Lung (tissue), 12 donors: ENCODE measurements around the gene HRK. TPM values are rescaled to one million over a fixed set of nuclear protein-coding genes. Genes with fewer than 3 reads are reported as not detected.

Experiments
- ATAC-seq: fragments of 200-7000 bp; cut with Tn5 transposase; one replicate; pipeline ENCODE4 v1.9.1; 2020; ENCODE audit warnings: moderate number of reproducible peaks; ENCODE audit not compliant: insufficient read depth, low FRiP score
- DNase-seq, 3 donors: peaks; one replicate each; pipeline ENCODE4 v3.0.0-alpha.2; 2013 to 2017
- H3K27ac ChIP-seq, 2 donors: one replicate each; pipeline ENCODE4 v1.5.1; 2013; ENCODE audit warnings: mild to moderate bottlenecking in 2 of 2, moderate library complexity in 2 of 2, control low read depth in 1 of 2, inconsistent platforms in 1 of 2, low read depth in 1 of 2, low read length in 1 of 2
- H3K27me3 ChIP-seq, 3 donors: one replicate each; pipeline ENCODE4 v1.5.1; 2013; ENCODE audit warnings: low read length in 2 of 3; ENCODE audit not compliant: control insufficient read depth in 3 of 3, insufficient read depth in 3 of 3
- H3K36me3 ChIP-seq, 4 donors: one replicate each; pipeline ENCODE4 v1.5.1; 2013; ENCODE audit warnings: low read length in 4 of 4, mild to moderate bottlenecking in 1 of 4, moderate library complexity in 1 of 4; ENCODE audit not compliant: control insufficient read depth in 4 of 4, insufficient read depth in 4 of 4
- H3K4me1 ChIP-seq, 5 donors: one replicate each; pipeline ENCODE4 v1.5.1; 2013; ENCODE audit warnings: low read length in 5 of 5, mild to moderate bottlenecking in 2 of 5, moderate library complexity in 1 of 5; ENCODE audit not compliant: control insufficient read depth in 5 of 5, insufficient read depth in 5 of 5
- H3K4me3 ChIP-seq: one replicate; pipeline ENCODE4 v1.5.1; 2013; ENCODE audit warnings: mild to moderate bottlenecking, control low read depth, moderate library complexity
- H3K9ac ChIP-seq, 2 donors: one replicate each; pipeline ENCODE4 v1.5.1; 2013; ENCODE audit warnings: low read length in 2 of 2, control low read depth in 1 of 2; ENCODE audit not compliant: insufficient read depth in 1 of 2
- H3K9me3 ChIP-seq, 4 donors: one replicate each; pipeline ENCODE4 v1.5.1; 2013; ENCODE audit warnings: low read length in 3 of 4, mild to moderate bottlenecking in 1 of 4, moderate library complexity in 1 of 4; ENCODE audit not compliant: control insufficient read depth in 4 of 4, insufficient read depth in 3 of 4
- WGBS, 2 donors: extraction: QIAGEN DNeasy Blood & Tissue Kit; methylation state at CpG; one replicate each; pipeline ENCODE4 v1.1.7; 2013; 5-methylcytosine and 5-hydroxymethylcytosine counted together
- polyA plus RNA-seq, 2 donors: library from polyadenylated mRNA; stranded (reverse); fragments of 200-250 nt; gene quantifications; one replicate each; pipeline ENCODE4 v1.2.1, GENCODE V29; 2013
- total RNA-seq, 2 donors: library from RNA; depleted of rRNA in 1 of 2; stranded (reverse); fragments of >200 nt in 1 of 2; gene quantifications; one replicate each; pipeline ENCODE4 v1.2.1, GENCODE V29; 2014 to 2021
- TF ChIP-seq, protein P1 (sequence below): IDR thresholded peaks from 2 replicates; pipeline ENCODE4 v1.5.1; 2012; ENCODE audit warnings: mild to moderate bottlenecking; ENCODE audit errors: control extremely low read depth, extremely low read depth
- donor health status: control.
- donor health status: control.
- donor health status: Bipolar disorder and iron deficiency.
- donor health status: healthy.
- donor health status: DM: yes; HTN: yes; CAD: no.

HRK gene
- total and polyA plus RNA-seq, 4 donors = 0.05 to 1.5 (median 0.23) TPM

DNA sequence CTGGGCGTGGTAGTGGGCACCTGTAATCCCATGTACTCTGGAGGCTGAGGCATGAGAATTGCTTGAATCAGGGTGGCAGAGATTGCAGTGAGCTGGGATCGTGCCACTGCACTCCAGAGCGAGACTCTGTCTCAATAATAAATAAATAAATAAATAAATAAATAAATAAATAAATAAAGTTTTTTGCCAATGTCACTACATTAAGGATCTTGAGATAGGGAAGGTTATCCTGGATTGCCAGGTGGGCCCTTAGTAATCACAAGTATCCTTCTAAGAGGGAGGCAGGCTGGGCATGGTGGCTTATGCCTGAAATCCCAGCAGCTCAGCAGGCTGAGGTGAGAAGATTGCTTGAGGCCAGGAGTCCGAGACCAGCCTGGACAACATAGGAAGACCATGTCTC is 25.0 kb upstream of the HRK start:
- Histone ChIP-seq H3K9ac (no peak overlapping the region), H3K27ac (no peak overlapping the region), H3K27me3 (peaks cover 0 to 3% (median 0%) of the 10 kb centered on the region in 3 donors), H3K9me3 (peaks cover 0 to 2% (median 0%) of the 10 kb centered on the region in 4 donors), H3K4me3 (no peak overlapping the region), H3K4me1 (peaks cover 0 to 1% (median 0%) of the 10 kb centered on the region in 5 donors), H3K36me3 (no peaks in the 10 kb centered on the region)
- DNase-seq (no peak), ATAC-seq (no peak)
- TF ChIP-seq, protein P1, sequence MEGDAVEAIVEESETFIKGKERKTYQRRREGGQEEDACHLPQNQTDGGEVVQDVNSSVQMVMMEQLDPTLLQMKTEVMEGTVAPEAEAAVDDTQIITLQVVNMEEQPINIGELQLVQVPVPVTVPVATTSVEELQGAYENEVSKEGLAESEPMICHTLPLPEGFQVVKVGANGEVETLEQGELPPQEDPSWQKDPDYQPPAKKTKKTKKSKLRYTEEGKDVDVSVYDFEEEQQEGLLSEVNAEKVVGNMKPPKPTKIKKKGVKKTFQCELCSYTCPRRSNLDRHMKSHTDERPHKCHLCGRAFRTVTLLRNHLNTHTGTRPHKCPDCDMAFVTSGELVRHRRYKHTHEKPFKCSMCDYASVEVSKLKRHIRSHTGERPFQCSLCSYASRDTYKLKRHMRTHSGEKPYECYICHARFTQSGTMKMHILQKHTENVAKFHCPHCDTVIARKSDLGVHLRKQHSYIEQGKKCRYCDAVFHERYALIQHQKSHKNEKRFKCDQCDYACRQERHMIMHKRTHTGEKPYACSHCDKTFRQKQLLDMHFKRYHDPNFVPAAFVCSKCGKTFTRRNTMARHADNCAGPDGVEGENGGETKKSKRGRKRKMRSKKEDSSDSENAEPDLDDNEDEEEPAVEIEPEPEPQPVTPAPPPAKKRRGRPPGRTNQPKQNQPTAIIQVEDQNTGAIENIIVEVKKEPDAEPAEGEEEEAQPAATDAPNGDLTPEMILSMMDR = no peak
- 88 to 90% methylated on average over 4 of the region's 4 CpGs for WGBS, 2 donors

DNA sequence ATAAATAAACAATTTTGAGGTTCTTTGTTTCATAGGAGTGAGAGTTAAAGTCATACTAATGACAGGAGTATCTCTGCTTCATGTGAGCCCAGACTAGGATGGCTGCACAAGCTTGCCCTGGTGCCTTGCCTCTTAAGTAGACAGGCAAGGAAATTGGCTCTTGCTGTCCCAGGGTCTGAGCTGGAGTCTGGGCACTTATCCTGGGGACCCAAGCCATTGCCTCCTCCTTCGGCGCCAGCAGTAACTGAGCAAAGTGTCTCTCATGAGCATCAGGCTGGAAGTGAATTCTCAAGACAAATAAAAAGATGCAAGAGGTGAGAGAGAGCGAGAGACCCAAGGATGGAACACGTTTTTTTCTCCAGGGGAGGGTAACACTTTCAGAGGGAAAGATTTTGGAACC is 22.6 kb upstream of the HRK start:
- H3K4me1 ChIP-seq = no peaks in the 10 kb centered on the region
- WGBS, 2 donors = 72 to 73% methylated on average over 4 of the region's 4 CpGs
- DNase-seq = no peak
- ATAC-seq = no peak
- peaks cover 0 to 4% (median 0%) of the 10 kb centered on the region in 3 donors for H3K27me3 ChIP-seq
- H3K9ac ChIP-seq = no peak overlapping the region
- H3K9me3 ChIP-seq = peaks cover 0 to 2% (median 0%) of the 10 kb centered on the region in 4 donors
- no peak overlapping the region for H3K4me3 ChIP-seq
- no peaks in the 10 kb centered on the region for H3K36me3 ChIP-seq
- no peak overlapping the region for H3K27ac ChIP-seq
- TF ChIP-seq, protein P1 = no peak

DNA sequence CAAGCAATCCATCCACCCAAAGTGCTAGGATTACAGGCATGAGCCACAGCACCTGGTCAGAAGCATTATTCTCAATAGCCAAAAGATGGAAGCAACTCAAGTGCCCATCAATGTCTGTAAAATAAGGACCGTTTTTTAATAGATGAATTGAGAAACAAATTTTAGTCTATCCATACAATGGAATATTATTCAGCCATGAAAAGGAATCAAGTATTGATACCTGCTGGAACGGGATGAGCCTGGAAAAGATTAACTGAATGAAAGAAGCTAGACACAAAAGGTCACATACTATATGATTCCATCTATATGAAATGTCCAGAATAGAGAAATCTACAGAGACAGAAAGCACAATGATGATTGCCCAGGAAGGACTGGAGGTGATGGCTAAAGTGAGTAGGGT is 20.4 kb upstream of the HRK start:
- peaks cover 0 to 2% (median 0%) of the 10 kb centered on the region in 4 donors for H3K9me3 ChIP-seq
- no peaks in the 10 kb centered on the region for H3K36me3 ChIP-seq
- WGBS, 2 donors = 83 to 92% methylated on average over 2 of the region's 2 CpGs
- H3K27me3 ChIP-seq = peaks cover 0 to 4% (median 0%) of the 10 kb centered on the region in 3 donors
- H3K9ac ChIP-seq = no peak overlapping the region
- TF ChIP-seq, protein P1 = no peak
- H3K4me3 ChIP-seq = no peak overlapping the region
- no peak for DNase-seq
- H3K27ac ChIP-seq = no peak overlapping the region
- no peaks in the 10 kb centered on the region for H3K4me1 ChIP-seq
- no peak for ATAC-seq

DNA sequence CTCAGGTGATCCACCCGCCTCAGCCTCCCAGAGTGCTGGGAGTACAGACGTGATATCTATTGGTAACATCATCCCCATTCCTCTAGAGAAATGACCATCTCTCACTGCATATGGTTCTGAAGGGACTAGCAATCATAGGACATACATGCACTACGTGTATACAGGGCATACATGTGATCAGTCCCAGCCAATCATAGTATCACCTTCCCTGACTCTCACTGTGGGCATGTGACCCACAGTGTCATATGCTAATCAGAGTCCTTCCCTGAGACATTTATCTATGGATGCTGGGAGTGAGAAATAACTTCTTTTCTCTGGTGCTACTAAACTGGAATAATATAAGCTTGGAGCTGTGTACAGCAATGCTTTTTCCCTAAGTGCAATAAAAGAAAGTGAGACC is 17.4 kb upstream of the HRK start:
- WGBS, 2 donors = 64 to 70% methylated on average over 3 of the region's 3 CpGs
- H3K27ac ChIP-seq = no peak overlapping the region
- no peaks in the 10 kb centered on the region for H3K9me3 ChIP-seq
- H3K36me3 ChIP-seq = no peaks in the 10 kb centered on the region
- H3K4me1 ChIP-seq = no peaks in the 10 kb centered on the region
- no peak overlapping the region for H3K9ac ChIP-seq
- H3K27me3 ChIP-seq = peaks cover 0 to 7% (median 0%) of the 10 kb centered on the region in 3 donors
- H3K4me3 ChIP-seq = no peak overlapping the region
- TF ChIP-seq, protein P1 = no peak
- DNase-seq (no peak), ATAC-seq (no peak)
